ENCODE results near the gene ALKBH5.
A peak's percentile ranks its signal among the peaks of the same experiment; 100 is the strongest.

Gene ALKBH5

GRCh38 chr17:18183334-18184142, at the start of gene ALKBH5:
ALKBH5 (plus strand) TSS chr17:18183828; CDS start chr17:18184244, 416 bp downstream.
- peak; percentile 94 for FAIRE-seq

GRCh38 chr17:18136357-18136756, 47.3 kb upstream of the ALKBH5 start:
- no peak for FAIRE-seq

- no peak for FAIRE-seq
Observed at GRCh38 chr17:18138065-18138749, 45.4 kb upstream of the ALKBH5 start.

- FAIRE-seq = no peak
Observed at GRCh38 chr17:18139092-18139491, 44.5 kb upstream of the ALKBH5 start.

- no peak for FAIRE-seq
Observed at GRCh38 chr17:18139498-18139897, 44.1 kb upstream of the ALKBH5 start.

GRCh38 chr17:18139949-18140348, 43.7 kb upstream of the ALKBH5 start:
- FAIRE-seq = no peak

- FAIRE-seq = no peak
Observed at GRCh38 chr17:18140648-18141047, 43.0 kb upstream of the ALKBH5 start.

- peak; percentile 85 for FAIRE-seq
Observed at GRCh38 chr17:18141210-18141803, 42.3 kb upstream of the ALKBH5 start.

GRCh38 chr17:18142417-18142816, 41.2 kb upstream of the ALKBH5 start:
- FAIRE-seq = no peak

GRCh38 chr17:18143044-18143936, 40.3 kb upstream of the ALKBH5 start:
- FAIRE-seq = no peak

GRCh38 chr17:18144261-18144660, 39.4 kb upstream of the ALKBH5 start:
- no peak for FAIRE-seq

GRCh38 chr17:18144855-18145254, 38.8 kb upstream of the ALKBH5 start:
- no peak for FAIRE-seq

- FAIRE-seq = no peak
Observed at GRCh38 chr17:18145811-18146210, 37.8 kb upstream of the ALKBH5 start.

- no peak for FAIRE-seq
Observed at GRCh38 chr17:18146259-18146658, 37.4 kb upstream of the ALKBH5 start.

GRCh38 chr17:18146980-18147379, 36.6 kb upstream of the ALKBH5 start:
- FAIRE-seq = no peak

GRCh38 chr17:18148586-18148985, 35.0 kb upstream of the ALKBH5 start:
- FAIRE-seq = no peak

- FAIRE-seq = no peak
Observed at GRCh38 chr17:18151290-18151689, 32.3 kb upstream of the ALKBH5 start.

- no peak for FAIRE-seq
Observed at GRCh38 chr17:18155179-18155578, 28.4 kb upstream of the ALKBH5 start.

- FAIRE-seq = no peak
Observed at GRCh38 chr17:18156171-18156975, 27.3 kb upstream of the ALKBH5 start.

- FAIRE-seq = no peak
Observed at GRCh38 chr17:18156976-18157280, 26.7 kb upstream of the ALKBH5 start.

GRCh38 chr17:18157354-18157985, 26.2 kb upstream of the ALKBH5 start:
- FAIRE-seq = no peak

All from endometrium (tissue), 2 donors.